Parietal lobe (tissue), 2 donors: ENCODE results near the gene KRT15. TPM values are rescaled to one million over a fixed set of nuclear protein-coding genes. Genes with fewer than 3 reads are reported as not detected.

Experiments used
- small RNA-seq: library from RNA; depleted of rRNA; stranded (forward); fragments of <200 nt; gene quantifications from one replicate; pipeline ENCODE3, GENCODE V24; 2014; ENCODE audit warnings: low replicate concordance
- total RNA-seq: library from RNA; depleted of rRNA; stranded (reverse); fragments of >200 nt; gene quantifications from one replicate; pipeline ENCODE4 v1.2.3, GENCODE V29; 2014

The KRT15 gene
- total RNA-seq: not detected

GRCh38 chr17:41518789-41519449 is at the start of gene KRT15:
KRT15 (minus strand) TSS chr17:41518890; CDS start chr17:41518827, 63 bp downstream.

GRCh38 chr17:41505007-41505808 is 13.5 kb downstream of the KRT15 start, which contains the start of gene KRT13:
KRT13 (minus strand) TSS chr17:41505612; CDS start chr17:41505550, 62 bp downstream.

GRCh38 chr17:41489531-41489930 is 29.2 kb downstream of the KRT15 start, which contains the start of gene KRT36:
KRT36 (minus strand) TSS chr17:41489910; CDS start chr17:41489864, 46 bp downstream.

GRCh38 chr17:41481036-41481435 is 37.7 kb downstream of the KRT15 start, which contains the start of gene KRT35:
KRT35 (minus strand) TSS chr17:41481151; CDS start chr17:41481097, 54 bp downstream.

GRCh38 chr17:41466988-41467387 is 51.7 kb downstream of the KRT15 start, which contains the start of gene KRT32:
KRT32 (minus strand) TSS chr17:41467386; CDS start chr17:41467325, 61 bp downstream.

Small RNA genes within 50 kb of the gene (small RNA-seq; reads per million reads assigned to genes)
- 4.7 reads per million, percentile 86 among the genes with 10 or more reads in this experiment for gene RNU2-32P

Other genes starting within 250 kb of the KRT15 start
- not detected for gene KRTAP9-7, start 243.2 kb downstream of the KRT15 start, total RNA-seq
- gene KRTAP29-1, start 216.0 kb downstream of the KRT15 start, total RNA-seq: not detected
- gene KRTAP16-1, start 209.6 kb downstream of the KRT15 start, total RNA-seq: not detected
- gene KRTAP17-1, start 203.2 kb downstream of the KRT15 start, total RNA-seq: not detected
- gene KRT33A, start 168.1 kb downstream of the KRT15 start, total RNA-seq: not detected
- gene KRT33B, start 149.1 kb downstream of the KRT15 start, total RNA-seq: not detected
- 0.94 TPM for gene KRT34, start 136.6 kb downstream of the KRT15 start, total RNA-seq
- gene KRT31, start 121.3 kb downstream of the KRT15 start, total RNA-seq: 0.94 TPM
- gene KRT37, start 94.3 kb downstream of the KRT15 start, total RNA-seq: not detected
- gene KRT38, start 77.9 kb downstream of the KRT15 start, total RNA-seq: not detected
- gene KRT32, start 51.5 kb downstream of the KRT15 start, total RNA-seq: not detected
- gene KRT35, start 37.7 kb downstream of the KRT15 start, total RNA-seq: not detected
- gene KRT36, start 29.0 kb downstream of the KRT15 start, total RNA-seq: not detected
- gene KRT13, start 13.3 kb downstream of the KRT15 start, total RNA-seq: not detected
- 5.9 TPM for gene KRT19, start 9.4 kb upstream of the KRT15 start, total RNA-seq
- not detected for gene KRT9, start 53.2 kb upstream of the KRT15 start, total RNA-seq
- not detected for gene KRT14, start 68.0 kb upstream of the KRT15 start, total RNA-seq
- not detected for gene KRT16, start 93.9 kb upstream of the KRT15 start, total RNA-seq
- gene KRT17, start 105.7 kb upstream of the KRT15 start, total RNA-seq: not detected
- 110 TPM for gene EIF1, start 170.0 kb upstream of the KRT15 start, total RNA-seq
- gene GAST, start 193.4 kb upstream of the KRT15 start, total RNA-seq: not detected
- gene HAP1, start 215.8 kb upstream of the KRT15 start, total RNA-seq: 0.31 TPM